Peyer's patch (tissue), 4 donors: Measurements from ENCODE around the gene LRP10.

Experiments
- CTCF ChIP-seq, 6 experiments: fragments of 450-650 bp in 4 of 6; fragments of 200-600 bp in 2 of 6; sonication (generic) in 1 of 6; IDR thresholded peaks; one replicate each; pipeline ENCODE4 v1.5.1; 2017 to 2019; ENCODE audit warnings: antibody characterized with exemption in 6 of 6, mild to moderate bottlenecking in 3 of 6, moderate library complexity in 1 of 6
- POLR2A ChIP-seq, 2 donors: fragments of 450-650 bp; IDR thresholded peaks; one replicate each; pipeline ENCODE4 v1.5.1; 2017; ENCODE audit warnings: antibody characterized with exemption in 2 of 2, mild to moderate bottlenecking in 2 of 2, moderate library complexity in 2 of 2

- TF ChIP-seq CTCF (IDR thresholded peaks at IDR 0.05) (no peak), POLR2A (IDR thresholded peaks at IDR 0.05) (no peak)
Observed at GRCh38 chr14:22875748-22876319, 4.3 kb downstream of the LRP10 start.
